Osteoblast (primary cell): Measurements from ENCODE around the gene GORASP2. TPM values are rescaled to one million over a fixed set of nuclear protein-coding genes. Genes with fewer than 3 reads are reported as not detected.

Experiments
- DNase-seq: peaks from one replicate; pipeline ENCODE4 v3.0.0; 2011; ENCODE audit warnings: low spot score, mixed read lengths; ENCODE audit not compliant: insufficient read length; ENCODE audit errors: missing footprints
- H2AFZ ChIP-seq: 2 replicates; pipeline ENCODE4 v1.6.0; 2011; ENCODE audit warnings: mild to moderate bottlenecking, low read length
- H3K27ac ChIP-seq: 2 replicates; pipeline ENCODE4 v1.5.1; 2011; ENCODE audit warnings: mild to moderate bottlenecking, low read depth, low read length, moderate library complexity
- H3K27me3 ChIP-seq: 2 replicates; pipeline ENCODE4 v1.6.0; 2012; ENCODE audit warnings: mild to moderate bottlenecking, control low read depth, inconsistent platforms, low read length, moderate library complexity; ENCODE audit not compliant: insufficient read depth
- H3K36me3 ChIP-seq: 2 replicates; pipeline ENCODE4 v1.5.1; 2011; ENCODE audit warnings: mild to moderate bottlenecking, low read length, control low read depth, moderate library complexity; ENCODE audit not compliant: insufficient read depth
- H3K4me1 ChIP-seq: 2 replicates; pipeline ENCODE4 v1.5.1; 2011; ENCODE audit warnings: mild to moderate bottlenecking, low read length, control low read depth, moderate library complexity; ENCODE audit not compliant: insufficient read depth
- H3K4me2 ChIP-seq: 2 replicates; pipeline ENCODE4 v1.6.0; 2011; ENCODE audit warnings: mild to moderate bottlenecking, low read length; ENCODE audit not compliant: insufficient read depth
- H3K4me3 ChIP-seq: fragments of 200-600 bp; sonication (generic); 3 replicates; pipeline ENCODE4 v1.5.1; 2012; ENCODE audit warnings: mild to moderate bottlenecking, low read length, inconsistent platforms; ENCODE audit not compliant: insufficient read depth
- H3K79me2 ChIP-seq: 2 replicates; pipeline ENCODE4 v1.6.0; 2012; ENCODE audit warnings: mild to moderate bottlenecking, low read length, control low read depth, inconsistent platforms; ENCODE audit not compliant: insufficient read depth
- H3K9me3 ChIP-seq: 2 replicates; pipeline ENCODE4 v1.5.1; 2011; ENCODE audit warnings: low read depth, low read length, control low read depth
- H4K20me1 ChIP-seq: 2 replicates; pipeline ENCODE4 v1.6.0; 2012; ENCODE audit warnings: mild to moderate bottlenecking, low read length, control low read depth; ENCODE audit not compliant: insufficient read depth
- CTCF ChIP-seq: IDR thresholded peaks from 2 replicates; pipeline ENCODE4 v1.5.1; 2011; ENCODE audit warnings: mild to moderate bottlenecking, low read depth, low read length, moderate library complexity; ENCODE audit errors: extremely low read depth
- total RNA-seq: library from RNA; depleted of rRNA; stranded (reverse); fragments of >200 nt; gene quantifications from 2 replicates; pipeline ENCODE4 v1.2.3, GENCODE V29; 2012

The GORASP2 gene
- total RNA-seq, 1 donor, result 51.8 TPM

GRCh38 chr2:170932166-170932565 is 3.1 kb downstream of the GORASP2 start:
- Histone ChIP-seq H2AFZ (no peak overlapping the region), H3K27me3 (no peaks in the 10 kb centered on the region), H3K27ac (no peak overlapping the region), H3K79me2 (peaks cover 81% of the 10 kb centered on the region), H3K4me1 (peaks cover 26% of the 10 kb centered on the region), H3K9me3 (no peaks in the 10 kb centered on the region), H3K4me2 (no peak overlapping the region), H4K20me1 (peaks cover 68% of the 10 kb centered on the region), H3K36me3 (peaks cover 9% of the 10 kb centered on the region), H3K4me3 (no peak overlapping the region)
- no peak for TF ChIP-seq CTCF
- no peak for DNase-seq

- Histone ChIP-seq H2AFZ (no peak overlapping the region), H3K27me3 (no peaks in the 10 kb centered on the region), H3K4me2 (no peak overlapping the region), H3K79me2 (peaks cover 89% of the 10 kb centered on the region), H3K9me3 (no peaks in the 10 kb centered on the region), H3K4me1 (peaks cover 26% of the 10 kb centered on the region), H3K27ac (no peak overlapping the region), H3K4me3 (no peak overlapping the region), H3K36me3 (peaks cover 12% of the 10 kb centered on the region), H4K20me1 (peaks cover 76% of the 10 kb centered on the region)
- peak; percentile 19 for TF ChIP-seq CTCF
- DNase-seq, result peak; percentile 79
Measured at GRCh38 chr2:170932948-170933347, 3.9 kb downstream of the GORASP2 start.

- H3K4me3 ChIP-seq, result no peak overlapping the region
- H3K79me2 ChIP-seq, result peaks cover 100% of the 10 kb centered on the region
- no peak for DNase-seq
- no peak overlapping the region for H3K27ac ChIP-seq
- no peak overlapping the region for H2AFZ ChIP-seq
- no peaks in the 10 kb centered on the region for H3K4me1 ChIP-seq
- no peak overlapping the region for H3K4me2 ChIP-seq
- H3K9me3 ChIP-seq, result no peaks in the 10 kb centered on the region
- peaks cover 92% of the 10 kb centered on the region for H4K20me1 ChIP-seq
- H3K36me3 ChIP-seq, result peaks cover 12% of the 10 kb centered on the region
- TF ChIP-seq CTCF, result no peak
- no peaks in the 10 kb centered on the region for H3K27me3 ChIP-seq
Measured at GRCh38 chr2:170937709-170938379, 8.8 kb downstream of the GORASP2 start.

DNA sequence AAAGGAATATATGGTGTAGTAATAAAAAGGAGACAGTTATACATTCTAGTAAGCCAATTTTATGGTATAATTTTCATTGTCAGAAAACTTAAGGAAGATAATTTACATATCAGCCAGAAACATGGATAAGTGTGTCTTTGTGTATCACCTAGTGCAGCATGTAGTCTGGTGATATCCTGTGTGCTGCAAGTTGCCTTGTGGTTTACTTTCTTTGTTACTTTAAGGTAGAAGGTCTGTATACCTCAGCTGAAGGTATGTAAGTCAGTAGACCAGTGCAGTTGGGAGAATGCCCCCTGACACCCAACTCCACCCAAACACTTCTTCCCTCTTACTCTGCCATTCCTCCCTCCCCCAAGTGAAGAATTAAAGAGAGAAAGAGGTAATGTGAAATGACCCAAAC is 11.0 kb downstream of the GORASP2 start:
- Histone ChIP-seq H3K27ac (no peak overlapping the region), H3K9me3 (no peaks in the 10 kb centered on the region), H3K4me1 (no peaks in the 10 kb centered on the region), H2AFZ (no peak overlapping the region), H3K4me3 (no peak overlapping the region), H4K20me1 (peaks cover 92% of the 10 kb centered on the region), H3K27me3 (no peaks in the 10 kb centered on the region), H3K36me3 (peaks cover 9% of the 10 kb centered on the region), H3K4me2 (no peak overlapping the region), H3K79me2 (peaks cover 100% of the 10 kb centered on the region)
- no peak for DNase-seq
- TF ChIP-seq CTCF, result no peak
